GM18868 (cell line): ENCODE data around the gene SLC39A10.

Experiments used
- ATAC-seq: cut with Tn5 transposase; IDR thresholded peaks from one replicate; pipeline ENCODE4 v1.9.1; 2021; ENCODE audit warnings: mild to moderate bottlenecking, moderate library complexity; ENCODE audit not compliant: unreplicated experiment

The SLC39A10 gene

GRCh38 chr2:195709901-195710806, 53.1 kb downstream of the SLC39A10 start:
- no peak for ATAC-seq

GRCh38 chr2:195711478-195711877, 54.5 kb downstream of the SLC39A10 start:
- ATAC-seq = no peak

GRCh38 chr2:195716466-195716865, 59.4 kb downstream of the SLC39A10 start:
- ATAC-seq = no peak

- ATAC-seq = no peak
Measured at GRCh38 chr2:195721042-195721441, 64.0 kb downstream of the SLC39A10 start.

- no peak for ATAC-seq
Measured at GRCh38 chr2:195722075-195722474, 65.0 kb downstream of the SLC39A10 start.

- ATAC-seq = no peak
Measured at GRCh38 chr2:195727106-195727505, 70.1 kb downstream of the SLC39A10 start.

- ATAC-seq = no peak
Measured at GRCh38 chr2:195730912-195731311, 73.9 kb downstream of the SLC39A10 start.

GRCh38 chr2:195732574-195732973, 75.5 kb downstream of the SLC39A10 start:
- no peak for ATAC-seq

GRCh38 chr2:195733831-195734230, 76.8 kb downstream of the SLC39A10 start:
- no peak for ATAC-seq

- ATAC-seq = no peak
Measured at GRCh38 chr2:195734395-195734794, 77.4 kb downstream of the SLC39A10 start.

- no peak for ATAC-seq
Measured at GRCh38 chr2:195734931-195735330, 77.9 kb downstream of the SLC39A10 start.

- no peak for ATAC-seq
Measured at GRCh38 chr2:195735347-195735746, 78.3 kb downstream of the SLC39A10 start.

GRCh38 chr2:195737511-195738325, 80.7 kb downstream of the SLC39A10 start:
- no peak for ATAC-seq

- no peak for ATAC-seq
Measured at GRCh38 chr2:195741191-195741590, 84.2 kb downstream of the SLC39A10 start.

- ATAC-seq = no peak
Measured at GRCh38 chr2:195756218-195756942, 99.4 kb downstream of the SLC39A10 start.

GRCh38 chr2:195758846-195759245, 101.8 kb downstream of the SLC39A10 start:
- no peak for ATAC-seq

- ATAC-seq = no peak
Measured at GRCh38 chr2:195759877-195760276, 102.9 kb downstream of the SLC39A10 start.

GRCh38 chr2:195763866-195764265, 106.8 kb downstream of the SLC39A10 start:
- no peak for ATAC-seq

GRCh38 chr2:195766691-195767090, 109.7 kb downstream of the SLC39A10 start:
- no peak for ATAC-seq

- ATAC-seq = no peak
Measured at GRCh38 chr2:195768431-195768830, 111.4 kb downstream of the SLC39A10 start.

- ATAC-seq = no peak
Measured at GRCh38 chr2:195769975-195770374, 112.9 kb downstream of the SLC39A10 start.
